ENCODE results near the gene EVX2.

Gene EVX2

GRCh38 chr2:176096243-176096985 lies 12.7 kb upstream of the EVX2 start:
- no peak for DNase-seq (ENCODE audit: low read depth)

- DNase-seq (ENCODE audit: low read depth), result no peak
Measured at GRCh38 chr2:176095421-176095820, 11.7 kb upstream of the EVX2 start.

- DNase-seq (ENCODE audit: low read depth), result no peak
Measured at GRCh38 chr2:176094349-176094748, 10.6 kb upstream of the EVX2 start.

- no peak for DNase-seq (ENCODE audit: low read depth)
Measured at GRCh38 chr2:176093898-176094249, 10.1 kb upstream of the EVX2 start.

GRCh38 chr2:176093145-176093897 lies 9.6 kb upstream of the EVX2 start:
- no peak for DNase-seq (ENCODE audit: low read depth)

GRCh38 chr2:176092270-176093144 lies 8.7 kb upstream of the EVX2 start, which contains the start of gene HOXD13:
Gene HOXD13 (plus strand): TSS chr2:176092721. CDS start chr2:176092891, 170 bp downstream.
- DNase-seq (ENCODE audit: low read depth), result no peak

- no peak for DNase-seq (ENCODE audit: low read depth)
Measured at GRCh38 chr2:176091329-176092258, 7.8 kb upstream of the EVX2 start.

- DNase-seq (ENCODE audit: low read depth), result no peak
Measured at GRCh38 chr2:176090862-176091261, 7.1 kb upstream of the EVX2 start.

GRCh38 chr2:176089843-176090395 lies 6.2 kb upstream of the EVX2 start:
- no peak for DNase-seq (ENCODE audit: low read depth)

- DNase-seq (ENCODE audit: low read depth), result no peak
Measured at GRCh38 chr2:176088937-176089842, 5.4 kb upstream of the EVX2 start.

- peak; percentile 47 for DNase-seq (ENCODE audit: low read depth)
Measured at GRCh38 chr2:176088048-176088936, 4.5 kb upstream of the EVX2 start.

- DNase-seq (ENCODE audit: low read depth), result no peak
Measured at GRCh38 chr2:176087330-176088047, 3.7 kb upstream of the EVX2 start.

GRCh38 chr2:176085861-176086771 lies 2.4 kb upstream of the EVX2 start:
- peak; percentile 36 for DNase-seq (ENCODE audit: low read depth)

- no peak for DNase-seq (ENCODE audit: low read depth)
Measured at GRCh38 chr2:176085120-176085788, 1.5 kb upstream of the EVX2 start.

GRCh38 chr2:176084611-176085119 lies 903 bp upstream of the EVX2 start:
- no peak for DNase-seq (ENCODE audit: low read depth)

Measured in iris pigment epithelial cell (primary cell).